ENCODE data around the gene CDKN2B-AS1. TPM values are rescaled to one million over a fixed set of nuclear protein-coding genes. Genes with fewer than 3 reads are reported as not detected.

Gene CDKN2B-AS1
- total RNA-seq, 2 experiments from 2014 or later = 0.41 to 0.81 TPM

DNA sequence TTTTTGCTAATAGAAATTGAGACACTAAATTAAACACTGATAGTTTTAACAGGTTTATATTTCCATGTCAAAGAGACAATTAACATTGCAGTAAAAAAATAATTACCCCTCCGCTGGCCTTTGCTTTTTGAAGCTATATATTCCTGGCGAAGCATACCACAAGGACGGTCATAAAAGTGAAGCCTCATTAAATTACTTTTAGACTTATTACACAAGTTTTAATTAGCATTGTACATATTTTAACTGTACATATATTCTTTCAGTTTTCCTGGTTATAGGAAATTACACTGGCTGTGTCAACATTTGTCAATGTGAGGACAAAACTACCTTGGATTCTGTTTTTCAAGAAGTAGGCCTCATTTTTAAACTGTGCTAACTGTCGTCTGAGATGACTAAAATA lies 1.6 kb upstream of the CDKN2B-AS1 start:
- TF ChIP-seq, protein P1, sequence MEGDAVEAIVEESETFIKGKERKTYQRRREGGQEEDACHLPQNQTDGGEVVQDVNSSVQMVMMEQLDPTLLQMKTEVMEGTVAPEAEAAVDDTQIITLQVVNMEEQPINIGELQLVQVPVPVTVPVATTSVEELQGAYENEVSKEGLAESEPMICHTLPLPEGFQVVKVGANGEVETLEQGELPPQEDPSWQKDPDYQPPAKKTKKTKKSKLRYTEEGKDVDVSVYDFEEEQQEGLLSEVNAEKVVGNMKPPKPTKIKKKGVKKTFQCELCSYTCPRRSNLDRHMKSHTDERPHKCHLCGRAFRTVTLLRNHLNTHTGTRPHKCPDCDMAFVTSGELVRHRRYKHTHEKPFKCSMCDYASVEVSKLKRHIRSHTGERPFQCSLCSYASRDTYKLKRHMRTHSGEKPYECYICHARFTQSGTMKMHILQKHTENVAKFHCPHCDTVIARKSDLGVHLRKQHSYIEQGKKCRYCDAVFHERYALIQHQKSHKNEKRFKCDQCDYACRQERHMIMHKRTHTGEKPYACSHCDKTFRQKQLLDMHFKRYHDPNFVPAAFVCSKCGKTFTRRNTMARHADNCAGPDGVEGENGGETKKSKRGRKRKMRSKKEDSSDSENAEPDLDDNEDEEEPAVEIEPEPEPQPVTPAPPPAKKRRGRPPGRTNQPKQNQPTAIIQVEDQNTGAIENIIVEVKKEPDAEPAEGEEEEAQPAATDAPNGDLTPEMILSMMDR (IDR thresholded peaks at IDR 0.05) = no peak
- Mint-ChIP-seq H3K4me3 (peak overlapping the region; percentile 96), H3K27ac (no peak overlapping the region), H3K9me3 (no peaks in the 10 kb centered on the region), H3K36me3 (ENCODE audit: low read depth) (peaks cover 5% of the 10 kb centered on the region), H3K27me3 (peaks cover 55% of the 10 kb centered on the region), H3K4me1 (ENCODE audit: low read depth) (peaks cover 13% of the 10 kb centered on the region)
- POLR2A ChIA-PET = interaction anchor here (0.6 kb wide), 1 partner anchor 189 kb away, joined by 4 read pairs; no protein-coding TSS in a partner anchor
- intact Hi-C loops (cut with micrococcal nuclease) = no loop called here
- no peak for DNase-seq
- no peak for ATAC-seq
- CTCF ChIA-PET = interaction anchor here (2.2 to 4.8 kb wide), 2 partner anchors 16 to 45 kb away, joined by 7 to 30 read pairs; partner anchors contain the start of gene CDKN2B

DNA sequence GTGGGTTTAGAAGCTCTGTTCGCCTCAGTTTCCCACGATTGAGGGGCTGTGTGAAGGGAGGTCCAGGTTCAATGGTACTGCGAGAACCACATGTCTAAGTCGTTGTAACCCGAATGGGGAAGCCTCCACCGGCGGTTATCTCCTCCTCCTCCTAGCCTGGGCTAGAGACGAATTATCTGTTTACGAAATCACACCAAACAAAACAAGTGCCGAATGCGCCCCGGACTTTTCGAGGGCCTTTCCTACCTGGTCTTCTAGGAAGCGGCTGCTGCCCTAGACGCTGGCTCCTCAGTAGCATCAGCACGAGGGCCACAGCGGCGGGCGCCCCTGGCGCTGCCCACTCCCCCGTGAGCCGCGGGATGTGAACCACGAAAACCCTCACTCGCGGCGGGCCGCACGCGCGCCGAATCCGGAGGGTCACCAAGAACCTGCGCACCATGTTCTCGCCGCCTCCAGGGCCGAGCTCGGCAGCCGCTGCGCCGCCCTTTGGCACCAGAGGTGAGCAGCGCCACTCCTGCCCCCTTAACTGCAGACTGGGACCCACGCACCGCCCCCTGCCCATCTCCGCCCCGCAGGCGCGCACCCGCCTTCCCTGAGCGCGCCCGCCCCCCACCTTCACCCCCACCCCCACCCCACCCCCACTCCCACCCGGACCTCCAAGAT lies 567 bp upstream of the CDKN2B-AS1 start, which contains the start of gene CDKN2A:
Gene CDKN2A (minus strand): TSS at position 500 of the 663 bp plus-strand sequence.
- Mint-ChIP-seq H3K9me3 (no peaks in the 10 kb centered on the region), H3K27me3 (peaks cover 50% of the 10 kb centered on the region), H3K4me3 (peak within 1 kb of the TSS; percentile 96), H3K36me3 (ENCODE audit: low read depth) (peaks cover 5% of the 10 kb centered on the region), H3K27ac (peak within 1 kb of the TSS; percentile 95), H3K4me1 (ENCODE audit: low read depth) (peaks cover 13% of the 10 kb centered on the region)
- ChIA-PET CTCF (interaction anchor here (0.9 to 4.8 kb wide), 13 partner anchors 14 to 194 kb away, joined by 3 to 30 read pairs (median 5); partner anchors contain the start of gene CDKN2B), POLR2A (interaction anchor here (0.9 to 1.3 kb wide), 4 partner anchors 14 to 111 kb away, joined by 3 read pairs; no protein-coding TSS in a partner anchor)
- DNase-seq (peak; percentile 59), ATAC-seq (peak; percentile 60)
- intact Hi-C loops (cut with micrococcal nuclease) = no loop called here
- TF ChIP-seq, protein P1 (IDR thresholded peaks at IDR 0.05) = no peak

DNA sequence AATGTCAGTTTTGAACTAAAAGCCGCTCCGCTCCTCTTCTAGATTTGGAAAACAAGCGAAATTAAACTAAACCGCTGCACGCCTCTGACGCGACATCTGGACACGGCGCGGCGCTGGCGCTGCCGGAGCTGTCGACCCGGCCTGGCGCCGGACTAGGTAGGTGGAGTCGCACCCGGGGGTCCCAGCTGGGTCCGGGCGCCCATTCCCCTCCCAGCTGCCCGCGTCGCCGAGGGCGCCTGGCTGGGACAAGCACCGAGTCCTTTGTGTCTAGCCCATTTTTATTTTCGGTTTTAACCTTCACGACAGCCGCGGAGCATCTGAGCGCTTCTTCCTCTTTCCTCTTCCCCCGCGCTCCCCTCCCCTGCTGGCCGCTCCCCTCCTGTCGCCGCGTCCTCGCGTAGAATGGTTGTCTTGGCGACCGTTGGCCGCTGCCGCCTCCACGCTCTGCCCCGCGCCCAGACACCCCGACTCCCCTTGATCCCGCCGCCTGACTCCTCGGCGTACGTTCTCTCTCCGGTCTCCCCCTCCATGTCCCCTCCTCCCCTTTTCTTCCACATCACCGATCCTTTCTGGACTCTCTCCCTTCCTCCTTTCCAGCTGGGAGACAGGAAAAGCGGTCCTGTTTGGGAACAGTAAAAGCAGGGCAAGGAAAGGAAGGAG lies 545 bp downstream of the CDKN2B-AS1 start:
- no peaks in the 10 kb centered on the region for H3K36me3 Mint-ChIP-seq (ENCODE audit: low read depth)
- H3K27ac Mint-ChIP-seq = peak overlapping the region; percentile 95
- intact Hi-C loops (cut with micrococcal nuclease) = no loop called here
- H3K4me1 Mint-ChIP-seq (ENCODE audit: low read depth) = peaks cover 12% of the 10 kb centered on the region
- CTCF ChIA-PET = interaction anchor here (0.9 to 2.2 kb wide), 10 partner anchors 13 to 195 kb away, joined by 3 to 14 read pairs (median 6); partner anchors contain the start of gene CDKN2B
- peak overlapping the region; percentile 96 for H3K4me3 Mint-ChIP-seq
- peaks cover 45% of the 10 kb centered on the region for H3K27me3 Mint-ChIP-seq
- POLR2A ChIA-PET = interaction anchor here (0.9 to 1.4 kb wide), 5 partner anchors 13 to 110 kb away, joined by 3 to 4 read pairs (median 3); no protein-coding TSS in a partner anchor
- ATAC-seq = peak; percentile 80
- H3K9me3 Mint-ChIP-seq = no peaks in the 10 kb centered on the region
- TF ChIP-seq, protein P1 (IDR thresholded peaks at IDR 0.05) = no peak
- peak; percentile 85 for DNase-seq

DNA sequence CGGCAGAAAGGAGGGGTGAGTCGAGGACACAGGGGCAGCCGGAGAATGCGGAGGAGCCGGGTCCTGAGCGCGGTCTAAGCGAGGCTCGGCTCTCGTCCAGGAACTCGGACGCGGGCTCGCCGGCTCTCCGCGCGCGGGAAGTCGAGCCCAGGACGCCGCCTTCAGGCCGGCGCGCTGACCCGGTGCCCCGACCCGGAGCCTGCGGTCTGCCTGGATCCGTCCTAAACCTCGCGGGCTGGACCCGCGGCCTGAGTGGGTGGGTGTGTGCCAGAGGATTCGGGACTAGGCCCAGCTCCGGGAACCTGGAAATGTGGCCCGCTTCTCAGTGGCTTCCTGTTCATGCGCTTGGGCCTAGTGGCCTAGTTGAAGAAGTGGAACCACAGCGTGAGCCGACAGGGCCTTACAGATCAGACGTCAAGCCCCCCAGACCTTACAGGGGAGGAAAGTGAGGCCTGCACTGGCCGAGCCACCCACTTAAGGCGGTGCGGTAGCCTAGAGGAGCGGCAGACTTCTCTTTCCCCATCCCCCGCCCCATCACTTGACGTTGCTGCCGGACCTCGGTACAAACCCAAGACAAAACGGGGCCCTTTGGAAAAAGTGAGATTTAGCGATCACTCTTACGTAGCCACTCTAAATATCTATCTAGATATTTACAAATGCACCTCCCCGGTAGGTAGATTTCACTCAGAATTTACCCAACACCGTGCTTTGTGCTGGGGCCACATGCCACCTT lies 1.2 kb downstream of the CDKN2B-AS1 start:
- intact Hi-C loops (cut with micrococcal nuclease) = no loop called here
- no peak for DNase-seq
- POLR2A ChIA-PET = interaction anchor here (0.6 to 1.4 kb wide), 2 partner anchors 16 to 33 kb away, joined by 3 to 4 read pairs; no protein-coding TSS in a partner anchor
- Mint-ChIP-seq H3K36me3 (ENCODE audit: low read depth) (no peaks in the 10 kb centered on the region), H3K4me1 (ENCODE audit: low read depth) (peaks cover 9% of the 10 kb centered on the region), H3K27me3 (peaks cover 42% of the 10 kb centered on the region), H3K27ac (peak overlapping the region; percentile 95), H3K9me3 (no peaks in the 10 kb centered on the region), H3K4me3 (peak overlapping the region; percentile 96)
- CTCF ChIA-PET = interaction anchor here (1.4 to 2.5 kb wide), 3 partner anchors 12 to 33 kb away, joined by 4 to 14 read pairs (median 13); partner anchors contain the start of gene CDKN2B
- peak; percentile 15 for ATAC-seq
- TF ChIP-seq, protein P1 (IDR thresholded peaks at IDR 0.05) = no peak

Measured in activated CD8-positive, alpha-beta T cell treated with anti-CD3 and anti-CD28 coated beads for 36 hours (primary cell).